Esophagus (tissue), 2 donors: Measurements from ENCODE around the gene ADAMTS17. TPM values are rescaled to one million over a fixed set of nuclear protein-coding genes. Genes with fewer than 3 reads are reported as not detected.

ENCODE experiments used
- H3K27ac ChIP-seq, 2 donors: one replicate each; pipeline ENCODE4 v1.5.1; 2013; ENCODE audit warnings: low read depth in 2 of 2, mild to moderate bottlenecking in 2 of 2, inconsistent platforms in 1 of 2, low read length in 1 of 2, moderate library complexity in 1 of 2
- H3K27me3 ChIP-seq, 2 donors: one replicate each; pipeline ENCODE4 v1.6.1; 2013; ENCODE audit warnings: low read length in 2 of 2, control low read depth in 1 of 2, mild to moderate bottlenecking in 1 of 2; ENCODE audit not compliant: insufficient read depth in 2 of 2, control insufficient read depth in 1 of 2
- H3K36me3 ChIP-seq, 2 donors: one replicate each; pipeline ENCODE4 v1.6.1; 2013; ENCODE audit warnings: low read length in 1 of 2; ENCODE audit not compliant: control insufficient read depth in 2 of 2, insufficient read depth in 2 of 2
- H3K4me1 ChIP-seq, 2 donors: one replicate each; pipeline ENCODE4 v1.6.1; 2013; ENCODE audit warnings: low read length in 1 of 2; ENCODE audit not compliant: control insufficient read depth in 2 of 2, insufficient read depth in 2 of 2
- H3K4me3 ChIP-seq, 2 donors: one replicate each; pipeline ENCODE4 v1.5.1; 2013; ENCODE audit warnings: low read length in 2 of 2, mild to moderate bottlenecking in 2 of 2, low read depth in 1 of 2, moderate library complexity in 1 of 2
- H3K9me3 ChIP-seq, 2 donors: one replicate each; pipeline ENCODE4 v1.6.1; 2013; ENCODE audit warnings: mild to moderate bottlenecking in 2 of 2, low read depth in 1 of 2, low read length in 1 of 2, moderate library complexity in 1 of 2; ENCODE audit not compliant: control insufficient read depth in 2 of 2, insufficient read depth in 1 of 2
- WGBS, 2 donors: extraction: QIAGEN DNeasy Blood & Tissue Kit; methylation state at CpG; one replicate each; pipeline ENCODE4 v1.1.7; 2013; 5-methylcytosine and 5-hydroxymethylcytosine counted together
- polyA plus RNA-seq, 2 donors: library from polyadenylated mRNA; stranded (reverse); fragments of 200-250 nt; gene quantifications; one replicate each; pipeline ENCODE4 v1.2.3, GENCODE V29; 2013
- donor health status: healthy with polysubstance abuse.
- donor health status: Bipolar disorder and iron deficiency.

ADAMTS17 gene
- polyA plus RNA-seq, 2 donors: 2.1 to 6.9 TPM

DNA sequence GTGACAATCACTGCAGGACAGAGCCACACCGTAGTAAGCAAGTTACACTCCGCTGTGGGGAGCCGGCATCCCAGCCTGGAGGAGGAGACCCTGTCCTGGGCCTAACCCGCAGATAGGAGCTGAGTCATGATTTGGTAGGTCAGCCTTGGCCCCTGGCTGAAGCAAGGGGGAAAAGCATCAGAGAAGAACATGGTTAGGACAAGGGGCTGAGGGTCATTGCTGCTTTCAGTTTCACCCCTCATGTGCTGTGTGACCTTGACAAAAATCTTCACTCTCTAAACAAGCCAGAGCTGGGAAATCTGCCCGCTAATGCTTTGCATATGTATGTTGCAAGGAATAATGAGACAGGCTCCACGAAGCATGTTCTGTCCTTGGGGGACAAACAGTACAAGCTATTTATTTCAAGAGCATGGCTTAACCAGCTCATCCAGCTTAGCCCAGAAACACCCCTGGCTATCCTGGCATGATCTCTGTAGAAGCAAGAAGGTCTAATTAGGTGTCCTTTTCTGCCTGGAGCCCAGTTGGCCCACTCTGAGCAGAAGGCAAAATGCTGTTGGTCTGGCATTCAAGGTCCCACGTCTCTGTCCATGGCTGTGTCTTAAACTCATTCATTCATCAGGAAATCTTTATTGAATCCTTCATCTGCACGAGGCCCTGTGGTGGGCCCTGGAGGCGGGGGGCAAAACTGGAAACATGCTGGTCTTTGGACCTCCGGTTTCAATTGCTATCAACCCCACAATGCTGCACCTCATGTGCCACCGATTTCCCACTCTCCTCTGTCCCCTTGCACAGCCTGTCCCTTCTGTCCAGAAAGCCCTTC is 387.2 kb downstream of the ADAMTS17 start:
- H3K27me3 ChIP-seq: no peaks in the 10 kb centered on the region
- no peak overlapping the region for H3K4me3 ChIP-seq
- H3K9me3 ChIP-seq: no peaks in the 10 kb centered on the region
- 69 to 73% methylated on average over 11 of the region's 11 CpGs for WGBS, 2 donors
- peak overlapping the region in 1 of 2 donors; percentile 26 for H3K27ac ChIP-seq
- H3K4me1 ChIP-seq: peaks cover 9 to 10% of the 10 kb centered on the region in 2 donors
- H3K36me3 ChIP-seq: no peaks in the 10 kb centered on the region

DNA sequence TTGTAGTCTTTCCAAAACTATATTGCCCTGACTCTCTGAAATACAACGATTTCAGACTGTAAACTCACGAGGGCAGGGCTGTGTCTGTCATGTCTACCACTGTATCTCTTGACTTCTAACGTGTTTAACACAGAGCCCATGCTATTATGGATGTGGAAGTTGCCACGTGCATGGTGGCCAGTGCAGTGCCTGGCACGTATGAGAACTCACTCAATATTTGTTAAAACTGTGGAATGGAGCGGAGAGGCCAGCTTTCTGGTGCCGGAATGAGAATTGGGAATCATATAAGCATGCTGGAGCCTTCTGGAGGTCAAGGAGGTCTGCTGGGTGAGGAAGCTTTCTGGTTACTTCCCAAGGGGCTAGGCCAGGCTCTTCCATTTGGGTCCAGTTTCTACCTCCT is 387.9 kb downstream of the ADAMTS17 start:
- Histone ChIP-seq H3K4me1 (peaks cover 9 to 10% of the 10 kb centered on the region in 2 donors), H3K9me3 (no peaks in the 10 kb centered on the region), H3K4me3 (no peak overlapping the region), H3K27me3 (no peaks in the 10 kb centered on the region), H3K27ac (peak overlapping the region in 1 of 2 donors; percentile 26), H3K36me3 (no peaks in the 10 kb centered on the region)
- 82 to 88% methylated on average over 7 of the region's 7 CpGs for WGBS, 2 donors

DNA sequence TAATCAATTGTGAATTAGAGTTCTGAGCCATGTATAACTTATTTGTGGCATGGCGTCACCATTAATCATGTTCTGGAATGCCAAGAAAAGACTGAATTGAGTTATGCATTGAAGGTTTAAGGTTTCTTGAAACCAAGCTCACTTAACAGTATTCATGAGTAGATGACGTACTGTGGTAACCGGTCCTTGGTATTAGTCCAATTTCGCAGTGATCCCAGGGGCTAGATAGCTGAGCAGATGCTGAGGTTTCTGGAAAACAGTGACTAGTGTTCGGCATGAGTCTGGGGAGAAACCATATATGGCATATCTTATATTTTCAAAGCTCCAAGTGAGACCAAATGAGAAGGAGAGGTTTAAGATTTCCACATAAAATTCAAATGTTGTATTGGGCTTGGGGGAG is 390.3 kb downstream of the ADAMTS17 start:
- Histone ChIP-seq H3K36me3 (no peaks in the 10 kb centered on the region), H3K4me3 (no peak overlapping the region), H3K4me1 (peaks cover 9 to 10% of the 10 kb centered on the region in 2 donors), H3K27ac (no peak overlapping the region), H3K9me3 (no peaks in the 10 kb centered on the region), H3K27me3 (no peaks in the 10 kb centered on the region)
- 73 to 88% methylated on average over 5 of the region's 5 CpGs for WGBS, 2 donors

DNA sequence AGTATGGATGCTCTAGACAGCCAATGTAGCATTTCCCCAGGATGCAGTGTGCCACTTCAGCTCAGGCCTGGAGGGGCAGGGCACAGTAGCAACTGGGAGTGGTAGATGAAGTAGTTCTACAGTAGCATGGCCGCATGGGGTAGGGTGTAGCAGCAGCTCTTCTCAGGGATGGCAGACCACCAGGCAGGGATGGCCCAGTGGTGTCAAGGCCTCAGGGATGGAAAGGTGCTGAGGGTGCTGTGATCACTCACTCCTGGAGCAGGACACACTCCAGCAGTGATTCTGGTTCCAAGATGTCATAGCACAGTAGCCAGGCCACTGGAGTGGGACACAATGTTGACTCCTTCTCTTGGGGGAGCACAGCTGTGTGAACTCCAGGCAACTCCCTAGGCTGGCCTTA is 397.6 kb downstream of the ADAMTS17 start:
- Histone ChIP-seq H3K36me3 (no peaks in the 10 kb centered on the region), H3K27me3 (no peaks in the 10 kb centered on the region)
- 91 to 96% methylated on average over 1 of the region's 1 CpG for whole genome bisulfite sequencing, 2 donors

DNA sequence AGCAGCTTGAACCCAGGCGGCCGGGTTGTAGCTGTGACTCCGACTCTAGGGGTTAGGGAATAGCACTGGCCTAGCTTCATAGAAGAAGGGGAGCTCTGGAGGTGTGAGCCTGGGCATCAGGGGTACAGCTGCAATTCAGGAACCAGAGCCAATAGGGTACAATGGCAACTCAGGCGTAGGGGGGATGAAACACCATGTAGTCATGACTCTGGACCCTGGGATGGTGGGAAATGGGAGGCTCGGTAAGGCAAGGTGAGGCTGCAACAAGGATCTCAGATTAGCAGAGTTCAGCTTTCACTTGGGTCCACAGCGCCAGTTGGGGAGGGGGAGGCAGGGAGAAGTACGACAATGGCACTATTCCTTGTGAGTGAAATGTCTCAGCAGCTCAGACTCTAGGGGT is 398.3 kb downstream of the ADAMTS17 start:
- H3K4me3 ChIP-seq: no peak overlapping the region
- H3K36me3 ChIP-seq: no peaks in the 10 kb centered on the region
- H3K27ac ChIP-seq: no peak overlapping the region
- H3K9me3 ChIP-seq: peaks cover 0 to 14% of the 10 kb centered on the region in 2 donors
- 93 to 95% methylated on average over 7 of the region's 7 CpGs for WGBS, 2 donors
- no peaks in the 10 kb centered on the region for H3K27me3 ChIP-seq
- H3K4me1 ChIP-seq: no peaks in the 10 kb centered on the region

More for the DNA sequence above, 397.6 kb downstream of the ADAMTS17 start:
- no peak overlapping the region for H3K4me3 ChIP-seq
- no peaks in the 10 kb centered on the region for H3K4me1 ChIP-seq
- H3K9me3 ChIP-seq: peaks cover 0 to 14% of the 10 kb centered on the region in 2 donors
- no peak overlapping the region for H3K27ac ChIP-seq

DNA sequence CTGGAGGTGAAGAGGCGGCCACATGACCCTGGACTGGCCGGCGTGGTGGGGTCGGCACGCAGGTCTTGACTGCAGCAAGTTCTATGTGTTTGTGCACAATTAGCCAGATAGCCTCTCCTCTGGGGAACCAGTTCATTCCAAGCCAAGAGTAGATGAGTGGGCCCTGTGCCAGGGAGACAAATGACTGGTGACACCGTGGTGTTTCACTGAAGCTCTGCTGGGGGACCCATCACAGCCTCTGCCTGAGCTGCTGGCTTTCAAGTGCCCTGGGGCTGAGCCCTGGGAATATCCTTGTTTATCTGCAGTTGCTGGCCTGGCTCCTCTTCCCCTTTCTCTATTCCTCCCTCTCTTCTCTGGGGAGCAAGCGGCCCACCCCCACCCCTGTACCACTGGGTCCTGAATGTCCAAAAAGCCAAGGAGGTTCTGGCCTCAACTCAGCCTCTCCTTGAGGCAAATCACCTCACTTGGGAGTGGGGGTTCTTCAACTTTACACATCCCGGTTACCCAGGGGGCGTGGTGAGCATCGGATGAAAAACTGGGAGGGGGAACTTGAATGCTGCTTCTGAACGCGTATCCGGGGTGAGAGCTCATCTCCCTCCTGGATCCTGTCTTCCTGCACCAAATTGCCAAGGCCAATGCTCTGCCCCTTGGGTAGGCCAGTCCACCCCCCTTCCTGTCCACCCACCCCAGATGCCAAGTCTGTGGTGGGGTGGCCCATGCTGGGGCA is 408.9 kb downstream of the ADAMTS17 start:
- WGBS, 2 donors: 88 to 90% methylated on average over 13 of the region's 13 CpGs
- Histone ChIP-seq H3K27me3 (no peaks in the 10 kb centered on the region), H3K9me3 (no peaks in the 10 kb centered on the region), H3K4me3 (no peak overlapping the region), H3K27ac (no peak overlapping the region), H3K36me3 (no peaks in the 10 kb centered on the region), H3K4me1 (peaks cover 0 to 4% of the 10 kb centered on the region in 2 donors)

DNA sequence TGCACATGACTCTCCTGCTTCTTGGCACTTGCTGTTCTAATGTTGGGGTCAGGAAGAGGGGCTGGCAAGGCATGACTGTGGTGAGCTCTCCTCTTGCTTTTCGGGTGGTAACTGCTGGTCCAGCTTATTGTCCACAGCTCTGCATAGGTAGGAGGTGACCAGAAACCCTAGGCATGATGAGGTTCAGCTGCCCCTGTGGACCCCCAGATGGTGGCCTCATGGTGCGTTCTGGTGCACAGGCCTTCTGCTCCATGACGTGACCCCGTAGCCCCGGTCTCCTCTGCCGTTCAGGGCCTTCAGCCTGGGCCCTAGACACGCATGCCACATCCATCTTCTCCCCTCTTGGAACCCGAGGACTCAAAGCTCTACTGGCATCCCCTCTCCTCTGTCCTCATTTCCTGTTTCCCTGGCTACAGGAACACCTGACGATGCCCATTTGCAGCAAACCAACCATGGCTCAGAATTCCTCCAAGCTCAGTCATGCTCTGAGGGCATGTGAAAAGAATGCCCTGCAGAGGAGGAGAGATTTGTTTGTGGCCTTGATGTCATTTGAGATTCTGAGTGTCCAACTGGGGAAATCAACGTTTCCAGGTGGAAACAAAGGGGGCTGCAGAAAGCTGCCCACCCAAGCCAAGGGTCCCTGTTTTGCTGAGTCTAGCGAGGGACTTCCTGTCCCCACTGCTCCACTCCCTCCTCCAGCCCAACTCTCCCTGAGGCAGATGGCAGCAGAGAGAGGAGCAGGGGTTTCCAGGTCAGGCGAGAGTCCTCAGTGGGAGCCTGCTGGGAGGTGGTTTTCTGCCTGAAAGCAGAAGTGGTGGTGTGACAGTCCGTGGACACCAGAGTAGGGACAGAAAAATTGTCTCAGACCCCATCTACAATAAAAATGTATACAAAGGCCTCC is 409.8 kb downstream of the ADAMTS17 start:
- 88 to 89% methylated on average over 13 of the region's 13 CpGs for WGBS, 2 donors

DNA sequence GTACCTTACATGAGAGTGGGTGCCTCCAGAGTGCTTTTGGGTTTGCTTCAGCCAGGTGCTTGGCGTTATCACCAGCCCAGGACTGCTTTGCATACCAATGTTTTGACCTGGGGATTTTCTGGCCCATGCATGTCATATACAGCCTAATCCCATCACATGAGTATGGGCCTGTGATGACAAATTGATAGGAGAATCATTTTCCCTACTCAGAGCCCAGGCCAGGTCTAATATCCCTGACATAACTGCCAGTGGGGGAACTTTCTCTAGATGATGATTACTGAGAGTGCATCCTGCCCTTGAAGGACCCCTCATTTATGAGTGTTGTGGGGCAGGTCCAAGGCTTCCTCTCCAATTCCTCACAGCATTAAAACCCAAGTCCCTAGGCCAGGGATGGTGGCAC is 411.1 kb downstream of the ADAMTS17 start:
- WGBS, 2 donors: 64 to 69% methylated on average over 1 of the region's 1 CpG
- Histone ChIP-seq H3K4me3 (no peak overlapping the region), H3K9me3 (no peaks in the 10 kb centered on the region), H3K36me3 (no peaks in the 10 kb centered on the region), H3K4me1 (peaks cover 0 to 7% of the 10 kb centered on the region in 2 donors), H3K27ac (no peak overlapping the region), H3K27me3 (no peaks in the 10 kb centered on the region)

More for the DNA sequence above, 409.8 kb downstream of the ADAMTS17 start:
- H3K9me3 ChIP-seq: no peaks in the 10 kb centered on the region
- no peaks in the 10 kb centered on the region for H3K36me3 ChIP-seq
- no peak overlapping the region for H3K4me3 ChIP-seq
- no peak overlapping the region for H3K27ac ChIP-seq
- H3K27me3 ChIP-seq: no peaks in the 10 kb centered on the region
- H3K4me1 ChIP-seq: peaks cover 0 to 4% of the 10 kb centered on the region in 2 donors

DNA sequence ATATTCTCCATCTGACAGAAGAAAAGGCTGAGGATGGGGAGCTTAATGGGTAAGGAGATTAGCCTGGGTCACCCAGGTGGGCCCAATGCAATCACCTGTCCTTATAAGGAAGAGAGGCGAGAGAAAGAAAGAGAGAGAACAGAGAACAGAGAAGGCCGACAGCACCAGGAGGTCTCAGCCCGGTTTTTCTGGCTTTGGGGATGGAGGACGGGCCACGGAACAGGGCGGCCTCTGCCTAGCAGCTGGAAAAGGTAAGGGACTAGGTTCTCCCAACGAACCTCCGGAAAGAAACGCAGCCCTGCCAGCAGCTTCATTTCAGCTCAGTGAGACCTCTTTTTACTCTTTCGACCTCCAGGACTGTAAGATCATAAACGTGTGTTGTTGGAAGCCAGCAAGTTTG is 412.5 kb downstream of the ADAMTS17 start:
- WGBS, 2 donors: 90 to 91% methylated on average over 11 of the region's 11 CpGs
- Histone ChIP-seq H3K27ac (no peak overlapping the region), H3K36me3 (no peaks in the 10 kb centered on the region), H3K9me3 (no peaks in the 10 kb centered on the region), H3K27me3 (no peaks in the 10 kb centered on the region), H3K4me3 (no peak overlapping the region), H3K4me1 (peaks cover 0 to 7% of the 10 kb centered on the region in 2 donors)
